ENCODE results near the gene GNAI1.

Gene GNAI1

DNA sequence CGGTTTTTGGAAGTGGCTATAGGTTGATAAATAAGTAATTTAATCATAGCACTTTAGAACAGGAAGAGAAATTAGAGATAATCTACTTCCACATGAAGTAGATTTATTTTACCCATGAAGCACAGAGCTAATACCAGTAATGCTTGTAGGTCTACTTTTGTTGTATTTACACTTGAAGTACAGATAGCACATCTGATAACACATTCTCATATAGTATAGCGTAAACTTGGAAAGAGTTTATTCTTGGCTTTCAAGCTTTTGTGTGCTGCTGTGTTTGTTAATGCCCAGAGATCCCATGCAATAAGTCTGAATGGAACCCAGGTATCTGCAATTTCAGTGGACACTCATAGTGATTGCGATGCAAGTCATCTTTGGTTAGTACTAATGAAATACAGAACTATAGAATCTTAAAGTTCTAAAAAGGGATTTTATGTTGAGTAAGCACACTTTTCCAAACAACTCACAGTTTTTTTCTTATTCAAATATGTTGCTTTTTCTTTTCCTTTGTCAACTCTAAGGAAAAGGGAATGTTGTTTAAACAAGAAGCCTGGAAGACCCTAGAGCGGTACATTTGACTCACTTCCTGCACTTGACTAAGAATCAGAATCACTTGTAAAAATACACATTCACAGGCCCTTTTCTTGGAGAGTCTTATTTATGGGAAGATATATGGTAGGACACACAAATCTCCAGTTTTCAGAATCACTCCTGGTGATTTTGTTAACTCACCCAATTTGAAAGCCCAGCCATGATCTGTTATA is 105.8 kb downstream of the GNAI1 start:
- TF ChIP-seq, protein P1, sequence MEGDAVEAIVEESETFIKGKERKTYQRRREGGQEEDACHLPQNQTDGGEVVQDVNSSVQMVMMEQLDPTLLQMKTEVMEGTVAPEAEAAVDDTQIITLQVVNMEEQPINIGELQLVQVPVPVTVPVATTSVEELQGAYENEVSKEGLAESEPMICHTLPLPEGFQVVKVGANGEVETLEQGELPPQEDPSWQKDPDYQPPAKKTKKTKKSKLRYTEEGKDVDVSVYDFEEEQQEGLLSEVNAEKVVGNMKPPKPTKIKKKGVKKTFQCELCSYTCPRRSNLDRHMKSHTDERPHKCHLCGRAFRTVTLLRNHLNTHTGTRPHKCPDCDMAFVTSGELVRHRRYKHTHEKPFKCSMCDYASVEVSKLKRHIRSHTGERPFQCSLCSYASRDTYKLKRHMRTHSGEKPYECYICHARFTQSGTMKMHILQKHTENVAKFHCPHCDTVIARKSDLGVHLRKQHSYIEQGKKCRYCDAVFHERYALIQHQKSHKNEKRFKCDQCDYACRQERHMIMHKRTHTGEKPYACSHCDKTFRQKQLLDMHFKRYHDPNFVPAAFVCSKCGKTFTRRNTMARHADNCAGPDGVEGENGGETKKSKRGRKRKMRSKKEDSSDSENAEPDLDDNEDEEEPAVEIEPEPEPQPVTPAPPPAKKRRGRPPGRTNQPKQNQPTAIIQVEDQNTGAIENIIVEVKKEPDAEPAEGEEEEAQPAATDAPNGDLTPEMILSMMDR (IDR thresholded peaks at IDR 0.05; ENCODE audit: extremely low read depth, missing control alignments), result no peak
- no peak for DNase-seq (ENCODE audit: low spot score)

DNA sequence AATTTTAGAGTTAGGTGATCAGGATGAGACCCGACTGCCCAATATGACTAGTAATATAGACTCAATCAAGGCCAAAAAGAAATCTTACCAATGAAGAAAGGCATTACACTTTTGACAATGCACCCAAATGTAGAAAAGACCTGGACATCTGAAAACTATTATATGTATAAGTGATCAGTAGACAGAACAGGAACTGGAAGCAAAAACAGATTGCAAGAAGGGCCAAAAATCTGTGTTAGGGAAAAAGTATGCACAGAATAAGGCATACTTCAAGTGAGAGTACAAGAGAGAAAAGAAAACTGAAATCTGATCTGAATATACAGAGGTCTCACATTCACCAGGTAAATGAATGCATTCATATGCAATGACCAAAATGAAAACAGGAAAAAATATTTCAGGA is 107.0 kb downstream of the GNAI1 start:
- DNase-seq (ENCODE audit: low spot score), result no peak
- TF ChIP-seq, protein P1 (IDR thresholded peaks at IDR 0.05; ENCODE audit: extremely low read depth, missing control alignments), result no peak

DNA sequence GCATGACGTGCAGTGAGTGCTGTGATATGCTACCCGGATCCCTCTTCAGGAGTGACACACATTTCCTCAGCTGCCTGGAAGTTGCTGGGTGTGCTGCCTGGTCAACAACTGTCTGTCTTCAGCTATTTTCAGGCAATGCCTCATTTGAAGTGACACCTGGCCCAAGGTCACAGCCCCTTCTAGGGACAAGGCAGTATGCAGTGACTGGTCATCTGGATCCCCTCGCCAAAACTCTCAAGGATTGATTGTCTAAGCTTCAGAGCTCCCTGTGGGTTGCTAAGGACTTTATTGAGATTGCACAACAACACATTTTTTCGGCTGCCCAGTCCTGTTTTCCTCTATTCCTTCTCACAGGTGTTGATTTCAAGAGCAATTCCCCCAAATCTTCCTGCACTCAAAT is 108.8 kb downstream of the GNAI1 start:
- TF ChIP-seq, protein P1 (IDR thresholded peaks at IDR 0.05; ENCODE audit: extremely low read depth, missing control alignments), result no peak

DNA sequence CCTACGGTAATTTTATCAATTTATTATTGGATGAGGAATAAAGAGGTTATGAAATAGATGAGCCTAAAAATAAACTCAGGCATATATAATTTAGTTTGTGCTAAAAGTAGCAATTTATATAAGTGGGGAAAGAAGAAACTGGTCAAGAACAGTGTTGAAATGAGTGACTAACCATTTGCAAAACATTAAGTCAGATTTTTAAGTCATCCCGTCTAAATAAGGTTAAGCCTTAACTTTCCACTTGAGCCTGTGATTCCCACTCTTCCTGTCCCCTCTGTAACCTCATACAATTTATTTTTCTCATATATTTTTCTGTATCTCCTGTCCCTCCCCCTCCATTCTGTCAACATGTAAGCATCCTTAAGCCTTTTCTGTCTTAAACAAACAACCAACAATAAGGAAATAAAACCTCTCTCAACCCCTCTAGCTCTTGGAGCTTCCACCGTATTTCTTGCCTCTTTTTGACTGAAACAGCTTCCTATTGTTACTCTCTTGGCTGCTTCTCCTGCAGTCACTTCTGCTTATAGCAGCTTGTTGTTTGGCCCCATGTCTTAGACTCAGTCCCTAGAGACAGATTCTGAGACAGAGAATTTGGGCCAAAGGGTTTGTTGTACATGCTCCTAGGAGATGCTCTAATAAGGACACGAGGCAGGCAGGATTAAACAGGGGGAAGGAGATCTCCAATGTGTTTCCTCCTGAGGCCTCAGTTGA is 109.7 kb downstream of the GNAI1 start:
- TF ChIP-seq, protein P1 (IDR thresholded peaks at IDR 0.05; ENCODE audit: extremely low read depth, missing control alignments), result no peak
- DNase-seq (ENCODE audit: low spot score), result no peak

More for the DNA sequence above, 108.8 kb downstream of the GNAI1 start:
- DNase-seq (ENCODE audit: low spot score), result no peak

DNA sequence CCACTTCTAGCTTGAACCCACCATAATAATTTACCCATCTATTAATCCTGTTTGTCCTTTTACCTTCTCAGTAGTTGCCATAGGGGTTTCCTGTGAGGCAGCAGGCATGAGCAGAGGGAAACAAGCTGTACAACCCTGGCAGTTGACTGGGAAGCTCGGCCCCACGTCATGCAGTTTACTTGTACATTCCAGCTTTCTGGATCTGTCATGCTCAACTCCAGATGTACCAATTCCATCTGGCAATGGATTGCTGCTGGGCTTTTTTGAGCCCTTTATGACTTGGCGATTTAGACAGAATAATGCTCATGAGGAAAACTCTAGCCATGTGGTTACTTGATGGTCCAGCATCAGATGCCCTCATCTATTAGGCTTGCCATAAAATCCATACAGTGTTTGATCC is 112.5 kb downstream of the GNAI1 start:
- DNase-seq (ENCODE audit: low spot score), result no peak
- TF ChIP-seq, protein P1 (IDR thresholded peaks at IDR 0.05; ENCODE audit: extremely low read depth, missing control alignments), result no peak

DNA sequence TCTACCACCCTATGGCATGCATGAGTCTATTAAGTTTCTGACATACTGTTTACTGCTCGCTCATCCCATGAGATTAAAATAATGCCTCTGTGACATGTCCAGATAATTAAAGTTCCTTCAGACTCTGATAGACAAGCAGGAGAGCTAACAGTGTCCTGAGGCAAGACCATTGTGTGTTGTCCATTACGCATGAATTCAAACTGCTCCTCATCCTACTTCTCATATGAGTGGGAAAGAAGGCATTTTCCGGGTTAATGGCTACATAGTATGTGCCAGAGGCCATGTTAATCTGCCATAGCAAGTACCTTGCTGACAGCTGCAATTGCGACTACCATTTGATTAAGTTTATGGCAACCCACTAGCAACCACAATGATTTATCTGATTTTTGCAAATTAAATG is 113.3 kb downstream of the GNAI1 start:
- TF ChIP-seq, protein P1 (IDR thresholded peaks at IDR 0.05; ENCODE audit: extremely low read depth, missing control alignments), result no peak
- no peak for DNase-seq (ENCODE audit: low spot score)

DNA sequence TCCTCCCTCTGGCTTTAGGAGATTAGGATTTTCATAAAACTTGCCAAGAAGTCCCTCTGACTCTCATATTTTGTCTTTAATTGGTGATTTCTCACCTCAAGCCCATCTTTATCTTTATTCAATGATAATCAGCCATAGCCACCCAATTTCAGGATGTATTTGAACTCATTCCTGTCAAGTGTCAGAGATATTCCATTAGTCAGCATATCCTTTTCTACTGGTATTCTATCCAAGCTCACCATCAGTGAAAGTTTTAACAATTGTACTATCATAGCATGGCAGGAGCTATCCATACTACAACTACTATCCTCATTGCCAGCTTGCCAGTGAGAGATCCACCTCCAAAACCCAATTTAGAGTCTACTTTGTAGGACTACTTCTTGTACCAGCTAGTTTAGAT is 114.6 kb downstream of the GNAI1 start:
- TF ChIP-seq, protein P1 (IDR thresholded peaks at IDR 0.05; ENCODE audit: extremely low read depth, missing control alignments), result no peak
- no peak for DNase-seq (ENCODE audit: low spot score)

Data from GM20000 (cell line).